ENCODE results near the gene SH3D19.
"Not testable (repeated sequence)": the region's sequence is repeated elsewhere in the genome, so short reads cannot be mapped to it uniquely, and the experiment has no call there.

Gene SH3D19

GRCh38 chr4:151100531-151100930, 224.9 kb downstream of the SH3D19 start:
- DNase-seq (ENCODE audit: low read depth in 1 of 2, low spot score in 1 of 2), result no peak

- DNase-seq (ENCODE audit: low read depth in 1 of 2, low spot score in 1 of 2), result no peak
Observed at GRCh38 chr4:151099976-151100417, 225.4 kb downstream of the SH3D19 start.

GRCh38 chr4:151099229-151099975, 226.0 kb downstream of the SH3D19 start, which contains the start of gene RPS3A:
Gene RPS3A, plus strand, starts transcription at chr4:151099628. Its CDS starts 25 bp downstream, at chr4:151099653.
- peak; percentile 96 to 98 for DNase-seq (ENCODE audit: low read depth in 1 of 2, low spot score in 1 of 2)

- no peak for DNase-seq (ENCODE audit: low read depth in 1 of 2, low spot score in 1 of 2)
Observed at GRCh38 chr4:151098979-151099228, 226.5 kb downstream of the SH3D19 start.

- DNase-seq (ENCODE audit: low read depth in 1 of 2, low spot score in 1 of 2), result no peak
Observed at GRCh38 chr4:151097759-151098158, 227.6 kb downstream of the SH3D19 start.

- no peak for DNase-seq (ENCODE audit: low read depth in 1 of 2, low spot score in 1 of 2)
Observed at GRCh38 chr4:151095142-151095541, 230.3 kb downstream of the SH3D19 start.

GRCh38 chr4:151094290-151094751, 231.1 kb downstream of the SH3D19 start:
- DNase-seq (ENCODE audit: low read depth in 1 of 2, low spot score in 1 of 2), result no peak

GRCh38 chr4:151093203-151093602, 232.2 kb downstream of the SH3D19 start:
- no peak for DNase-seq (ENCODE audit: low read depth in 1 of 2, low spot score in 1 of 2)

GRCh38 chr4:151092488-151092887, 232.9 kb downstream of the SH3D19 start:
- no peak for DNase-seq (ENCODE audit: low read depth in 1 of 2, low spot score in 1 of 2)

- DNase-seq (ENCODE audit: low read depth in 1 of 2, low spot score in 1 of 2), result no peak
Observed at GRCh38 chr4:151091047-151091446, 234.4 kb downstream of the SH3D19 start.

GRCh38 chr4:151087467-151087866, 237.9 kb downstream of the SH3D19 start:
- DNase-seq (ENCODE audit: low read depth in 1 of 2, low spot score in 1 of 2), result no peak

GRCh38 chr4:151077978-151078377, 247.4 kb downstream of the SH3D19 start:
- DNase-seq (ENCODE audit: low read depth in 1 of 2, low spot score in 1 of 2), result not testable (repeated sequence)

- no peak for DNase-seq (ENCODE audit: low read depth in 1 of 2, low spot score in 1 of 2)
Observed at GRCh38 chr4:151074416-151074916, 250.9 kb downstream of the SH3D19 start.
